HepG2 (cell line): ENCODE results near the gene RTBDN. TPM values are rescaled to one million over a fixed set of nuclear protein-coding genes. Genes with fewer than 3 reads are reported as not detected.
A peak's percentile ranks its signal among the peaks of the same experiment; 100 is the strongest.

Experiments
- EZH2 ChIP-seq: conservative IDR thresholded peaks from 2 replicates; pipeline ENCODE4 v1.6.1; 2012; ENCODE audit warnings: mild to moderate bottlenecking, low read depth, low read length, moderate library complexity
- FOXO4 ChIP-seq: sonication (generic); formaldehyde crosslinking; conservative IDR thresholded peaks from 2 replicates; pipeline ENCODE4 v1.8.1; 2023; ENCODE audit warnings: missing genetic modification reagents
- GABPA ChIP-seq, 2 experiments: IDR thresholded peaks; 2 replicates each; pipeline ENCODE4 v1.6.1; 2011 to 2016; ENCODE audit warnings: low read depth in 2 of 2, low read length in 1 of 2, missing biosample characterization in 1 of 2, missing genetic modification characterization in 1 of 2
- HMG20B ChIP-seq: conservative IDR thresholded peaks from 2 replicates; pipeline ENCODE4 v1.6.1; 2016; ENCODE audit warnings: missing genetic modification reagents, missing compliant biosample characterization
- HOXA9 ChIP-seq: sonication (generic); formaldehyde crosslinking; IDR thresholded peaks from 2 replicates; pipeline ENCODE4 v1.8.1; 2022; ENCODE audit warnings: missing genetic modification reagents, mild to moderate bottlenecking, moderate library complexity, borderline replicate concordance
- MIER2 ChIP-seq: IDR thresholded peaks from 2 replicates; pipeline ENCODE4 v1.6.1; 2016; ENCODE audit warnings: missing biosample characterization, missing genetic modification reagents
- ZGPAT ChIP-seq: IDR thresholded peaks from 2 replicates; pipeline ENCODE4 v1.6.1; 2016; ENCODE audit warnings: mild to moderate bottlenecking
- ZNF552 ChIP-seq: sonication (generic); formaldehyde crosslinking; IDR thresholded peaks from 2 replicates; pipeline ENCODE4 v1.9.0; 2022; ENCODE audit warnings: missing genetic modification reagents, mild to moderate bottlenecking, borderline replicate concordance
- polyA plus RNA-seq, 8 experiments: library from polyadenylated mRNA; depleted of rRNA in 3 of 8; stranded (reverse) in 7 of 8; unstranded in 1 of 8; fragments of >200 nt; fragmentation: Illumina TruSeq in 4 of 8; extraction: Trizol in 4 of 8; gene quantifications; 2 replicates each; pipeline versions ENCODE4 v1.2.1 to v1.2.3, GENCODE V29; 2011 to 2016; ENCODE audit warnings: low read depth in 4 of 8, missing spikeins in 1 of 8, mixed read lengths in 1 of 8; ENCODE audit not compliant: insufficient read depth in 1 of 8
- total RNA-seq, 5 experiments: library from RNA; depleted of rRNA; stranded (reverse); fragments of >200 nt; fragmentation: Illumina TruSeq; extraction: Trizol; gene quantifications; 2 replicates each; pipeline ENCODE4 v1.2.3, GENCODE V29; 2016; ENCODE audit warnings: low read depth in 1 of 5
- TF ChIP-seq, protein P1 (sequence below), 2 experiments: fragments of 450-650 bp in 1 of 2; sonication (generic) in 1 of 2; formaldehyde crosslinking in 1 of 2; IDR thresholded peaks; 2 replicates each; pipeline versions ENCODE4 v1.6.1 to v1.8.0; 2016 to 2022; ENCODE audit warnings: antibody characterized with exemption in 1 of 2, mild to moderate bottlenecking in 1 of 2, missing genetic modification reagents in 1 of 2
- TF ChIP-seq, protein P2 (sequence below): sonication (generic); formaldehyde crosslinking; IDR thresholded peaks from 2 replicates; pipeline ENCODE4 v1.5.1; 2020; ENCODE audit warnings: mild to moderate bottlenecking, missing genetic modification reagents

Gene RTBDN
- total and polyA plus RNA-seq, 2 of the 13 experiments (the other 11 are each of a cell fraction or from before 2014, with no cell fraction given) = 0.27 to 0.48 TPM

GRCh38 chr19:12789904-12790619 lies 44.3 kb downstream of the RTBDN start (continued):
- TF ChIP-seq, protein P1, sequence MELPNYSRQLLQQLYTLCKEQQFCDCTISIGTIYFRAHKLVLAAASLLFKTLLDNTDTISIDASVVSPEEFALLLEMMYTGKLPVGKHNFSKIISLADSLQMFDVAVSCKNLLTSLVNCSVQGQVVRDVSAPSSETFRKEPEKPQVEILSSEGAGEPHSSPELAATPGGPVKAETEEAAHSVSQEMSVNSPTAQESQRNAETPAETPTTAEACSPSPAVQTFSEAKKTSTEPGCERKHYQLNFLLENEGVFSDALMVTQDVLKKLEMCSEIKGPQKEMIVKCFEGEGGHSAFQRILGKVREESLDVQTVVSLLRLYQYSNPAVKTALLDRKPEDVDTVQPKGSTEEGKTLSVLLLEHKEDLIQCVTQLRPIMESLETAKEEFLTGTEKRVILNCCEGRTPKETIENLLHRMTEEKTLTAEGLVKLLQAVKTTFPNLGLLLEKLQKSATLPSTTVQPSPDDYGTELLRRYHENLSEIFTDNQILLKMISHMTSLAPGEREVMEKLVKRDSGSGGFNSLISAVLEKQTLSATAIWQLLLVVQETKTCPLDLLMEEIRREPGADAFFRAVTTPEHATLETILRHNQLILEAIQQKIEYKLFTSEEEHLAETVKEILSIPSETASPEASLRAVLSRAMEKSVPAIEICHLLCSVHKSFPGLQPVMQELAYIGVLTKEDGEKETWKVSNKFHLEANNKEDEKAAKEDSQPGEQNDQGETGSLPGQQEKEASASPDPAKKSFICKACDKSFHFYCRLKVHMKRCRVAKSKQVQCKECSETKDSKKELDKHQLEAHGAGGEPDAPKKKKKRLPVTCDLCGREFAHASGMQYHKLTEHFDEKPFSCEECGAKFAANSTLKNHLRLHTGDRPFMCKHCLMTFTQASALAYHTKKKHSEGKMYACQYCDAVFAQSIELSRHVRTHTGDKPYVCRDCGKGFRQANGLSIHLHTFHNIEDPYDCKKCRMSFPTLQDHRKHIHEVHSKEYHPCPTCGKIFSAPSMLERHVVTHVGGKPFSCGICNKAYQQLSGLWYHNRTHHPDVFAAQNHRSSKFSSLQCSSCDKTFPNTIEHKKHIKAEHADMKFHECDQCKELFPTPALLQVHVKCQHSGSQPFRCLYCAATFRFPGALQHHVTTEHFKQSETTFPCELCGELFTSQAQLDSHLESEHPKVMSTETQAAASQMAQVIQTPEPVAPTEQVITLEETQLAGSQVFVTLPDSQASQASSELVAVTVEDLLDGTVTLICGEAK (IDR thresholded peaks at IDR 0.05) = no peak
- TF ChIP-seq, protein P1 (CRISPR knock-in tag; IDR thresholded peaks at IDR 0.05) = 0 out of 2 replicates have a peak, but pooled peaks have one; percentile 49
- no peak for TF ChIP-seq HMG20B (CRISPR knock-in tag)
- no peak for TF ChIP-seq MIER2 (CRISPR knock-in tag)
- no peak for TF ChIP-seq HOXA9 (CRISPR knock-in tag)
- no peak for TF ChIP-seq FOXO4 (CRISPR knock-in tag)
- no peak for TF ChIP-seq EZH2
- TF ChIP-seq ZNF552 (CRISPR knock-in tag) = no peak
- peak; percentile 71; the same call in 1 of the 2 replicates for TF ChIP-seq ZGPAT (CRISPR knock-in tag)
- TF ChIP-seq, protein P2, sequence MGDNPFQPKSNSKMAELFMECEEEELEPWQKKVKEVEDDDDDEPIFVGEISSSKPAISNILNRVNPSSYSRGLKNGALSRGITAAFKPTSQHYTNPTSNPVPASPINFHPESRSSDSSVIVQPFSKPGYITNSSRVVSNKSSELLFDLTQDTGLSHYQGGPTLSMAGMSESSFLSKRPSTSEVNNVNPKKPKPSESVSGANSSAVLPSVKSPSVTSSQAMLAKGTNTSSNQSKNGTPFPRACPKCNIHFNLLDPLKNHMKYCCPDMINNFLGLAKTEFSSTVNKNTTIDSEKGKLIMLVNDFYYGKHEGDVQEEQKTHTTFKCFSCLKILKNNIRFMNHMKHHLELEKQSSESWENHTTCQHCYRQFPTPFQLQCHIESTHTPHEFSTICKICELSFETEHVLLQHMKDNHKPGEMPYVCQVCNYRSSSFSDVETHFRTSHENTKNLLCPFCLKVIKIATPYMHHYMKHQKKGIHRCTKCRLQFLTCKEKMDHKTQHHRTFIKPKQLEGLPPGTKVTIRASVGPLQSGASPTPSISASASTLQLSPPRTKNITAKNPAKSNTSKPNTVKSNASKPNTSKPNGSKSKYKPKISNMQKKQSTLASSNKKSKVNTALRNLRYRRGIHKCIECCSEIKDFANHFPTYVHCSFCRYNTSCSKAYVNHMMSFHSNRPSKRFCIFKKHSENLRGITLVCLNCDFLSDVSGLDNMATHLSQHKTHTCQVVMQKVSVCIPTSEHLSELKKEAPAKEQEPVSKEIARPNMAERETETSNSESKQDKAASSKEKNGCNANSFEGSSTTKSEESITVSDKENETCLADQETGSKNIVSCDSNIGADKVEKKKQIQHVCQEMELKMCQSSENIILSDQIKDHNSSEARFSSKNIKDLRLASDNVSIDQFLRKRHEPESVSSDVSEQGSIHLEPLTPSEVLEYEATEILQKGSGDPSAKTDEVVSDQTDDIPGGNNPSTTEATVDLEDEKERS (CRISPR knock-in tag) = no peak
- TF ChIP-seq GABPA (IDR thresholded peaks at IDR 0.05; ENCODE audit: low read depth, low read length) = peak; percentile 29
- peak; percentile 54; the same call in 1 of the 2 replicates for TF ChIP-seq GABPA (CRISPR knock-in tag; IDR thresholded peaks at IDR 0.05; ENCODE audit: low read depth)
